ENCODE data around the gene MAP3K7CL.

MAP3K7CL gene

DNA sequence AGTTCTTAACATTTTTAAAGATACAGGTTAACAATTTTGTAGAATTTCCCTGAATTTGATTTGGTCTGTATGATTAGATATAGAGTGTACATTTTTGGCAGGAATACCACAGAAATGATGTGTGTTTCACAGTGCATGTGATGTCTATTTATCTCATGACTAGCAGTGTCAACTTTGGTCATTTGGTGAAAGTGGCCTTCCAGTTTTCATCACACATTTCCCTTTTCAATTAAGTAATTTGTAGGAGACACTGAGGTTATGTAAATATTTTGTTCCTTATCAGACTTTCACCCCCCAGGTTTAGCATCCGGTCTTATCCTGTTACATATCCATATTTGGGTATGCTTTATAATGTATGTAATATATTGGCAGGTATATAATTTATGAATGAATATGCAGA, 41.8 kb downstream of the MAP3K7CL start:
- no peak for DNase-seq

DNA sequence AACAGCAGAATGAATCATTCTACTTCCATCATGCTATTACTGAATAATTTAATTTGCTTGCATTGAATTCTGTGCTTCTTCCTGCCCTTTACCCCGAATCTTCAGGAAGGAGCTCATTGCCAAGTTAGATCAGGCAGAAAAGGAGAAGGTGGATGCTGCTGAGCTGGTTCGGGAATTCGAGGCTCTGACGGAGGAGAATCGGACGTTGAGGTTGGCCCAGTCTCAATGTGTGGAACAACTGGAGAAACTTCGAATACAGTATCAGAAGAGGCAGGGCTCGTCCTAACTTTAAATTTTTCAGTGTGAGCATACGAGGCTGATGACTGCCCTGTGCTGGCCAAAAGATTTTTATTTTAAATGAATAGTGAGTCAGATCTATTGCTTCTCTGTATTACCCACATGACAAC, 44.2 kb downstream of the MAP3K7CL start:
- DNase-seq: no peak

GRCh38 chr21:29175408-29176134, 45.1 kb downstream of the MAP3K7CL start:
- no peak for DNase-seq

- no peak for DNase-seq
Observed at GRCh38 chr21:29176471-29177120, 46.2 kb downstream of the MAP3K7CL start.

- no peak for DNase-seq
Observed at GRCh38 chr21:29177800-29178199, 47.4 kb downstream of the MAP3K7CL start.

- DNase-seq: no peak
Observed at GRCh38 chr21:29178926-29179325, 48.5 kb downstream of the MAP3K7CL start.

DNA sequence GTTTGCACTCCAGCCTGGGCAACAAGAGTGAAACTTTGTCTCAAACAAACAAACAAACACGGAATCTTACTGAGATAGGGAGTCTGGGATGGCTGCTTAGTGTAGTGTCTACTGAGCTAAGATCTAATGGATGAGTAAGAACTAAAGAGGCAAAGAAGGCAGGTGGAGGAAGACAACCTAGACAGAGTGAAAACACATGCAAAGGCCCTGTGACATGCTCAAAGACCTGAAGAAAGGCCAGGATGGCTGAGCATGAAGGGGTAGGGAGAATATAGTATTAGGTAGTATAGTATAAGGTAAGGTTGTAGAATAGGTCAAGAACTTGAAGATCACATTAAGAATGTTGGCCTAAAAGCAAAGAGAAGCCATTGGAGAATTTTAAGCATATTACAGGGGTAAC, 49.1 kb downstream of the MAP3K7CL start:
- no peak for DNase-seq

DNA sequence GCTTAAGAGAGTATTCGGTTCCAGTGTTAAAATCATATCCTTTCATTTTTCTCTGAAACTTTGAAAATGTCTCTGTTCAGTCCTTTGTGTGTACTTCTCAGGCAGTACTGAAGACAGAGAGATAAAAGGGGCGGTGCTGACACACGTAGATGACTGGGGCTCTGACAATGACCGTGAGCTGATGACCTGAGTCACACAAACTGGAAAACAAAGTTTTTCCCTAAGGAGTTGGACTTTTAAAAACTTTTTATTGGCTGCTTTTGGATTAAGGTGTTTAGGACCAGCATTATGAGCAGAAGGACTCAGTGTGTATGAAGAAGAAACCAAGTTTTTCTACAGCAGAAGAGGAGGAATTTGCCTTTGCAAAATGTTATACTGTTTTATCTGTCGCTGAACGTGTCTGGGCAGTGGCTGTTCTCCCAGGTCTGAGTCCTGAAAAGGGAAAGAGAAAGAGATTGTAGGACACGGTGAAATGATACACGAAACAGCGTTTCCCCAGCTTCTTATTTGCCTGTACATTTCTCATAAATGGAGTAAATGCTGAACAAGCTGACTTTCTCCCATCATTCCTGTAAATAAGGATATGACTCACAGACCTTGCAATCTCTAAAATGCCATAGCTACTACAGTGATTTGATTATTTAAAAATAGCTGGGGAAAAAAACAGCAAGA, 51.5 kb downstream of the MAP3K7CL start:
- DNase-seq: no peak

- no peak for DNase-seq
Observed at GRCh38 chr21:29182691-29183092, 52.2 kb downstream of the MAP3K7CL start.

- no peak for DNase-seq
Observed at GRCh38 chr21:29184037-29184436, 53.6 kb downstream of the MAP3K7CL start.

GRCh38 chr21:29185172-29185571, 54.7 kb downstream of the MAP3K7CL start:
- no peak for DNase-seq

DNA sequence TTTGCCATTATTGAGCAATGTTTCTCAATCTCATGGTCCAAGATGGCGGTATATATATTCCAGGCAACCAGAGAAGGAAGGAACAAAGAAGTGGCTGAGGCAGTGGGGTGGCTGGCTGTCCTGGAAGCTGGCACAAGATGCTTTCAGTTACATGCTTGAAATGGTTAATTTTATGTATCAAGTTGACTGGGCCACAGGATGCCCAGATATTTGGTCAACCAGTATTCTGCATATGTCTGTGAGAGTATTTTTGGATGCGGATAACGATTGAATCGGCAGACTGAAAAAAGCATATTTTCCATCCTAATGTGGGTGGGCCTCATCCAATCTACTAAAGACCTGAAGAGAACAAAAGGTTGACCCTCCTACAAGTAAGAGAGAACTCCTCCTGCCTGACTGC, 55.2 kb downstream of the MAP3K7CL start:
- DNase-seq: no peak

DNA sequence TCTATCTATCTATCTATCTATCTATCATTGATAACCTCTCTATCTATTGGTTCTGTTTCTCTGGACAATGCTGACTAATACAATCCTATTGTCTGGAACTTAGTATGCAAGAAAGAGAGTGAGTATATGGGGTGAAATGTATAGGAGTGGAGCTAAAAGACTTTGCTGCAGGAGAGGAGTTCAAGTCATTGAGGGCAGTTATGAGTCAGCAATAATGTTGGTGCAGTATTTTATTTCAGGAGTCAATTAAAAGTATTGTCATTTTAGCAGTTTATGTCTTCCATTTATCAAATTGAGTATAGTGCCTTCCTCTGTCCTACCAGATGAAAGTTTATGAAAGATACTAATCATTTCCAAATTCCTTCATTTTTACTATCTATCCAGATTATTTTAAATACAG, 55.8 kb downstream of the MAP3K7CL start:
- DNase-seq: no peak

DNA sequence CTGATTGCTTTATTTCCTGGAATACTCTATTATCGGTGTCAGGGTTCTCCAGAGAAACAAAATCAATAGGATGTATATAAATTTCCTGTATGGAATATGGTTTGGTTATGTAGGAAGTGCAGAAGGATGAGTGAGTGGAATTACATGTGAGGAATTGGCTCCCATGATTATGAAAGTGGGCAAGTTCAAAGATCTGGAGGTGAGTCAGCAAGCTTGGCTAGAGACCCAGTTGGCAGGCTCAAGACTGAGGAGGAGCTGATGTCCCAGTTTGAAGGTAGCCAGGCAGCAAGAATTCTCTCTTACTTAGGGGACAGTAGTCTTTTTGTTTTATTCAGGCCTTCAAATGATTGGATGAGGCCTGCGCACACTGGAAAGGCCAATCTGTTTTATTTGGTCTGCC, 57.5 kb downstream of the MAP3K7CL start:
- no peak for DNase-seq

GRCh38 chr21:29189353-29189752, 58.9 kb downstream of the MAP3K7CL start:
- no peak for DNase-seq

- peak; percentile 45 for DNase-seq
Observed at GRCh38 chr21:29190923-29191331, 60.5 kb downstream of the MAP3K7CL start.

DNA sequence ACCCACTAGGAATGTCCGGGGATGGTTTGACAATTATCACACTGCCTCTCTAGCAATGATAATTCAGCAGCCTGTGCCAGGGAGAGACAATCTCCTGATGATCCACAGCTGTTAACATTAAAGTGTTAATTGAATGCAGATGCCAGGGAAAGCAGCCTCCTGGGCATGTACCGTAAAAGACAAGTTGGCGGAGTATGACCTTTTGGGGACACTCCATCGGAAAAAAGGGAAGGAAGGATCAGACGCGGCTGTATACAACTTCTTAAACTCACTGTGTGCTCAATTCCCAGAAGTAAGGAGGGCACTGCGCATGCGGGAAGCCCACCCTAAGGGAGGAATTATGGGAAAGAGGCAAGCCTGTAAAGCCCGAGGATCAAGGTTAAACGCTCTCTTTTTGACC, 62.6 kb downstream of the MAP3K7CL start:
- DNase-seq: no peak

DNA sequence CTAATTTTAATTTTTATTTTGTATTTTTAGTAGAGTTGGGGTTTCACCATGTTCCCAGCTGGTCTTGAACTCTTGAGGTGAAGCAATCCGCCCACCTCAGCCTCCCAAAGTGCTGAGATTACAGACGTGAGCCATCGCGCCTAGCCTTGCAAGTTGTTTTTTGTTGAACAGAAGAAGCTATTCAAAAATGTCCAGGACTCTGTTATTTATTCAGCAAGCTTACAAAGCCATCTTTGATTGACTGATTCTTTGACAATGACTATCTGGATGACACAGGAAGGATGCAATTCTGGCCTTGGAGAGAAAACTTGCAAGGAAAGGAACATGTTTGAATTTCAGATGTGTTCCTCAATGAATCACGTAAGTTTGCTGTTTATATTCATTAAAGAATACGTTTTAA, 63.5 kb downstream of the MAP3K7CL start:
- no peak for DNase-seq

DNA sequence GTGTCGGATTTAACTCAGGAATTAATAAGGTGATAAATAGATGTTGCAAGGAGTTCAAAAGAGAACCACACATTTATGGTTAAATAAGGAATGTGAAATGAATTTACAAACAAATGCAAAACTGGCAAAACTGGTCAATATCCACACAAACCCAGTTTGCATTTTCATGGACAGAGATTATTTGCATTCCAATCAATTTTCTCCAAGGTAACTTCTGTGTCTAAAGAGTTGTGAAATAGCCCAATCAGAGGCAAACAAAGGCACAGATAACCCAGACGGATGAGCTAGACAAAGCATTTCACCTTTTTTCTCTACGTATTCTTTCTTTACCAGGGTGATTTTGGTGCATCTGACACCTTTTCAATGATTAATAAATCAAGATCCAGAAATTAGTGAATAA, 63.9 kb downstream of the MAP3K7CL start:
- no peak for DNase-seq

GRCh38 chr21:29194847-29195246, 64.4 kb downstream of the MAP3K7CL start:
- no peak for DNase-seq

- DNase-seq: no peak
Observed at GRCh38 chr21:29195981-29196669, 65.7 kb downstream of the MAP3K7CL start.

- DNase-seq: no peak
Observed at GRCh38 chr21:29196670-29197191, 66.3 kb downstream of the MAP3K7CL start.

DNA sequence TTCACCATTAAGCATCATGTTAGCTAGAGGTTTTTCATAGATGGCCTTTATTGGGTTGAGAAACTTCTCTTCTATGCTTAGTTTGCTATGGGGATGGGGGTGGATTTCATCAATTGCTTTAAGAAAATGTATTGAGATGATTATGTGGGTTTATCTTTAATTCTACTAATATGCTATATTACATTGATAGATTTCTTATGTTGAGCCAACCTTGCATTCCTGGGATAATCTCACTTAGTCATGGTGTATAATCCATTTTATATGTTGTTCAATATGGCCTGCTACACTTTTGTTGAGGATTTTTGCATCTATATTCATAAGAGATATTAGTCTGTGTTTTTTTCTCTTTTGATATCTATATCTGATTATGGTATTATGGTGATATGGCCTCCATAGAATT, 70.7 kb downstream of the MAP3K7CL start:
- no peak for DNase-seq
